Tibial nerve (tissue), 4 donors: ENCODE data around the gene GRIK4.

Experiments used
- CTCF ChIP-seq, 5 experiments: fragments of 200-600 bp in 3 of 5; fragments of 450-650 bp in 2 of 5; sonication (generic) in 3 of 5; IDR thresholded peaks; one replicate each; pipeline ENCODE4 v1.5.1; 2016 to 2019; ENCODE audit warnings: antibody characterized with exemption in 5 of 5, mild to moderate bottlenecking in 3 of 5, moderate library complexity in 2 of 5
- EP300 ChIP-seq, 2 donors: sonication (generic); formaldehyde crosslinking; IDR thresholded peaks; one replicate each; pipeline ENCODE4 v1.6.1; 2017; ENCODE audit warnings: antibody characterized with exemption in 2 of 2, mild to moderate bottlenecking in 1 of 2
- POLR2A ChIP-seq, 2 donors: fragments of 450-650 bp; IDR thresholded peaks; one replicate each; pipeline ENCODE4 v1.6.1; 2017; ENCODE audit warnings: antibody characterized with exemption in 2 of 2, mild to moderate bottlenecking in 2 of 2, moderate library complexity in 2 of 2

- no peak for TF ChIP-seq CTCF (IDR thresholded peaks at IDR 0.05)
- TF ChIP-seq EP300 (IDR thresholded peaks at IDR 0.05), result no peak
- TF ChIP-seq POLR2A (IDR thresholded peaks at IDR 0.05), result no peak
Measured at GRCh38 chr11:120807414-120808150, 296.0 kb downstream of the GRIK4 start.
